CD4-positive, alpha-beta T cell treated with Interleukin-4 for 4 hours (primary cell): ENCODE measurements around the gene ATAD3B.
"Not testable (repeated sequence)": the region's sequence is repeated elsewhere in the genome, so short reads cannot be mapped to it uniquely, and the experiment has no call there.

Experiments used
- DNase-seq: peaks from one replicate; pipeline ENCODE4 v3.0.0-alpha.2; 2020

ATAD3B gene

GRCh38 chr1:1452882-1453281 is 18.7 kb upstream of the ATAD3B start:
- no peak for DNase-seq

GRCh38 chr1:1454286-1455056 is 17.1 kb upstream of the ATAD3B start:
- DNase-seq, result not testable (repeated sequence)

DNA sequence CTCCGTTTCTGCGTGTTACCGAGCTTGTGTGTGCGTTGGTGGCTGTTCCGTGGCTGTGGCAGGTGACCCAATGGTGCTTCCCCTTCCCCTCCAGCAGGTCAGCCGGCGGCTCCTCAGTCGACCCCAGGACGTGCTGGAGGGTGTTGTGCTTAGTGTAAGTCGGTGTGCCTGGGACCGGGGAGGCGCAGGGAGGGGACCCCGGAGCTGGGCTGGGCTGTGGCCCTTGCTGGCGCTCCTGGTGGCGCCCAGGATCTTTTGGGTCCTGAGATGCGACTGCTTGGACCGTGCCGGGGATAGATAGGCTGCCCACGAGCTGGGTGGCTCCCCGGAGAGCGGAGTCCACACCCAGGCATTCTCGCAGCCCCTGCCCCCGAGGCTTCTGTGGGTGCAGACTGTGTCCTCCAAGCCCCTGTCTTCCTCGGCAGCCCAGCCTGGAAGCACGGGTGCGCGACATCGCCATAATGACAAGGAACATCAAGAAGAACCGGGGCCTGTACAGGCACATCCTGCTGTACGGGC is 16.1 kb upstream of the ATAD3B start:
- no peak for DNase-seq

DNA sequence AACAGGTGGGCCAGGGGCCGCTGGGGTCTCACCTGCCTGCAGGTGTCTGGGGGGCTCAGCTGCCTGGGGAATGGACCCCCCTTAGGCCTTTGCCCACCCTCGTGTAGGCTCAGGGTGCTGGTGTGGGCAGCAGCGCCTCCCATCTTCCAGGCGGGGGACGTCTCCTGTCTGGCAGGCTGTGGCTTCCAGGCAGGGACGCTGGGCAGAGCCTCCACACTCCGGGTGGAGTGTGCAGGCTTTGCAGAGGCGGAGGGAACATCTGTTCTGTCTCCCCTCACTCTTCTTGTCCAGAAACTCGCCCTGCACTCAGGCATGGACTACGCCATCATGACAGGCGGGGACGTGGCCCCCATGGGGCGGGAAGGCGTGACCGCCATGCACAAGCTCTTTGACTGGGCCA is 15.6 kb upstream of the ATAD3B start:
- not testable (repeated sequence) for DNase-seq

DNA sequence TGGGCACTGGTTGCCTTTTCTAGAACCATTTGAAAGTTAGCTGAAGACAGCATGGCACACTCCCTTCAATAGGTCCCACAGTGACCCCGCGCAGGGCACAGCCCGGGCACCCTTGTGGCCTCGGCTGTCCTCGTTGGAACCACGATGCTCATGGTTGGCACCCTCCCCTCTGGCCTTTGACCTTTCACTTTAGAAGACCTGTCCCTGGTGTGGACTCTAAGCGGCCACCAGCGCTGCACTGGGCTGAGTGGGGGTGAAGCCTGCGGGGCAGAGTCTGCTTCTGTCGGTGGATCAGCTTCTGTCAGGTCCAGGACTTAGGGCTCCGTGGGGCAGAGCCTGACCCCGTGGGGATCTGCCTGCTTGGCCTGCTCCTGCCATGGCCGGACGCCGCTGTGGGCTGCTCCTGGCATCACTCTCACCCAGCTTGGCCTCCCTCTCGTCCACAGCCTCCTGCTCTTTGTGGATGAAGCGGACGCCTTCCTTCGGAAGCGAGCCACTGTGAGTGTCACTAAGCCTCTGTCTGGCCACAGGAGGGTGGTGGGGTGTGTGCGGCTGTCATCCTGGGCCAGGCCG is 14.8 kb upstream of the ATAD3B start:
- not testable (repeated sequence) for DNase-seq

GRCh38 chr1:1459156-1459555 is 12.4 kb upstream of the ATAD3B start:
- DNase-seq, result not testable (repeated sequence)

- DNase-seq, result not testable (repeated sequence)
Observed at GRCh38 chr1:1459711-1460110, 11.9 kb upstream of the ATAD3B start.

GRCh38 chr1:1460540-1461130 is 10.9 kb upstream of the ATAD3B start:
- DNase-seq, result no peak

DNA sequence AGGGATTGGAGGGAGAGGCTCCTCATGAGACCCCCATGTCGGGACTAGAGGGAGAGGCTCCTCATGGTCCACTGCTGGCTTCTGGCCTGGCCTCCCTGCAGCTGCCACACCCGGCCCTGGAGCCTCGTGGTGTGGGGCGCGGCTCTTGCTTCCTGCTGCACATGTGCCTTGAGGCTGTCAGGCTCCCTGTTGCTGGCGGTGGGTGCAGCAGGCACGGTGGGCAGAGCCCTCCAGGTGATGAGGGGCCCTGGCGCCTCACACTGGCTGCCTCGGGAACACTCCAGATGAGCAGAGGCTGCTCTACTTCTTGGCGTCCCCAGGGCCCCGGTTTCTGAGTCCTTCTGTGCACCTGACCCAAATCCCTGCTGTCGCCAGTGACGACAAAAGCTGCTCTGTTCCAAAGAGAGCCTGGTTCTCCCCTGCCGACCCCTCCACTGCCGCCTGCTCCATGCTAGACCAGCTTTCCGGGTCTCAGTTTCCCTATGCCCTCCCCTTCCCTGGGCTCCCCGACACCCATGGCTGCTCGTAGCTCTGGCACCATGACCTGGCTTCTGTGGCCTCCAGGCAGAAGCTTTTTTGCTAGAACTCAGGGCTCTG is 9.7 kb upstream of the ATAD3B start:
- no peak for DNase-seq

DNA sequence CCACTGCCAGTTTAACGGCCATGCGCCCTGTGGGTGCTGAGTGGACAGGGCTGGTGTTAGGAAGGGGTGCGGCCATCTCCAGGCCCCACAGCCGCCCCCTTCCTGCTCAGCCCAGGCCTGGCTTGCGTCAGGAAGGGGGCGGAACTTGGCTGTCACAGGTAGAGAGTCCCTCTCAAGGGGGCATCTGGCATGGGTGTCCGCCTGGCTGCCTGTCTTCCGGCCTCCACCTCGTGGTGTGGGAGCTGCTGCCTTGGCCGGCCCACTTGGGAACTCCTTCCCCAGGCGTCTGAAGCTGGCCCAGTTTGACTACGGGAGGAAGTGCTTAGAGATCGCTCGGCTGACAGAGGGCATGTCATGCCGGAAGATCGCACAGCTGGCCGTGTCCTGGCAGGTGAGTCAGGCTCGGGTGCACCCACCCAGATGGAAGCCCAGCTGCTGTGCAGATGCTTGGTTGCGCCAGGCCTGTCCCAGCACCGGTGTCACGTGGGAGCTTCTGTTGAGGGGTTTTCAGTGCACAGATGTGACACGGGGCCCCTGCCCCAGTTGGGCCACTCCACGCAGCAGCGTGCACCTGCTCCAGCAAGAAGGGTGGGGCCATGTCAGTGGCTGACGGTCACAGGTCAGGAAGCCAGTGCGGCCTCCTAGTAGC is 9.1 kb upstream of the ATAD3B start:
- peak; percentile 2 for DNase-seq

DNA sequence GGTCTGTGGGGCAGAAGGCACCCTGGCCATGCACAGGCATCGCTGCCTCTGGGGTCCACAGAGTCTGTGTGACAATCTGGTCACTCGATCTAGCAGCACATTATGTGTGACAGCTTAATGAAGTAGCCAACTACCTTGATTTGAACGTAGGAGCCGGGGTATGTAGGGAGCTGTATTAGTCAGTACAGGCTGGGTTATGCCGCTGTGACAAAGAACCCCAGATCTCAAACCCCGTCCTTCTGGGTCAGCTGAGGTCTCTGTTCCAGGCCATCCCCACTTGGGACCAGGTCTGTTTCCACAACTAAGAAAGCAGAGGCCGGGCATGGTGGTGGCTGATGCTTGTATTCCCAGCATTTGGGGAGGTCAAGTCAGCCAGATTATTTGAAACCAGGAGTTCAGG is 8.3 kb upstream of the ATAD3B start:
- no peak for DNase-seq

GRCh38 chr1:1468196-1468985 is 3.2 kb upstream of the ATAD3B start:
- DNase-seq, result not testable (repeated sequence)

GRCh38 chr1:1470626-1471388 is 758 bp upstream of the ATAD3B start:
- peak; percentile 3 for DNase-seq

GRCh38 chr1:1472053-1472876 is 700 bp downstream of the ATAD3B start:
- not testable (repeated sequence) for DNase-seq

DNA sequence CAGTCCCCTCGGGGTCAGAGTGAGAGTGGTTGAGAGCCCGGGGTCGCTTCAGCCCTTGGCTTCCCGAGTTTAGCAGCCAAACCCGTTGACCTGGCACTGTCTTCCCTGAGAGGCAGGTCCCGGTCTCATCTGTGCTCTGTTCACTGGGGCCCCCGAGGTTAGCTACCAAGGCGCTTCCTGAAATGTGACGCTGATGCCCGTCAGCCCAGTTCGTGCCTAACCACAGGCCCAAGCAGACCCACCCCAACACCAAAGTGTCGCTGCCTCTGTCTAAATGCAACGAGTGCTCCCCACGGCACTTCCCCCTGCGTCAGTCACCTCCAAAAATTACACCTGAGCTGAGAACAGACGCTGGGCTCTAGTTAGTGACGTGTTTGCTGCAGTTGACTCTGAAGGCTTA is 4.4 kb downstream of the ATAD3B start:
- DNase-seq, result not testable (repeated sequence)

DNA sequence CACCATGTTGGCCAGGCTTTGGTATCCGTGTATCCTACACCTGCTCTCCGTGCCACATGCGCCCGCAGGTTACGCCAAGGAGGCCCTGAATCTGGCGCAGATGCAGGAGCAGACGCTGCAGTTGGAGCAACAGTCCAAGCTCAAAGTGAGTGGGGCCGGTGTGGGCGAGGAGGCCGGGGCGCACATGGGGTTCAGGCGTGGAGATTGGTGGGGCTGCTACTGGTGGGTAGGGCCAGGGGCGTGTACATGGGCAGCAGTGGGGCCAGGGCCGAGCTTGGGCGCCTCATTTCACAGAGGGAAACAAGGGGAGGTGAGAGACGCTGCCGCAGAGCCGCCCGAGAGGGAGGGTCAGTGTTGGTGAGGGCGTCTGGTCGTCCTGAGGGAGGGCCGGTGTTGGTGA is 5.6 kb downstream of the ATAD3B start:
- DNase-seq, result no peak

DNA sequence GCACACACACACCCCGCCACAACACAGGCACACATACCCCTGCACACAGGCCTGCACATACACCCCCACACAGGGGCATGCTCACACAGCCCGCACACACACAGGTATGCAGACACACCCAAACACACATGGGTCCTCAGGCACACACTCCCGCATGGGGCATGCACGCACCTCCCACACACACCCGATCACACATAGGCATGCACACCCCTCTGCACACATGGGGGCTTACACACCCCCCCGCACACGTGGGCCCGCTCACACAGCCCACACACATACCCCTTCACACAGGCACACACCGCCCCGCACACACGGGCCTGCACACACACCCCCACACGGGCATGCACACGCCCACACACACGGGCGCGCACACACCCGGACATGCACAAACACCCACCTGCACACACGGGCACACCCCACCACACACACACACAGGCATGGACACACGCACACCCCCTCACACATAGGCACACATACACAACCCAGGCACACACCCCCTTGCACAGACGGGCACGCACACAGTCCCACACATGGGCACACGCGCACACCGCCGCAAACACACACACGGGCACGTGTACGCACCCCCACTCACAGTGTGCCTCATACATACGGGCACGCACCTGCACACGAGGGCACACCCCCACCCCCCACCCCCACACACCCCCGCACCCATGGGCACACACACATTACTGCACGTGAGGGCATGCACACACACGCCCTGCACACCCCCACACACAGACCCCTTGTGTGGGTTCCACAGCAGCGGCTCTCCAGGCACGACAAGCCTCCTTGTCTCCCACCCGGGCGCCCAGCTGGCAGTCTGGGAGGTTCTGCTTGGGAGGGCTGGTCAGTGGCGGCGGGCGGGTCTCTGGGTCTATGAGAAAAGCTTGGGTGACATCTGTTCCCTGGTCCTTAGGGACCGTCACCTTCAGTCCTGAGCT is 8.3 kb downstream of the ATAD3B start:
- no peak for DNase-seq

DNA sequence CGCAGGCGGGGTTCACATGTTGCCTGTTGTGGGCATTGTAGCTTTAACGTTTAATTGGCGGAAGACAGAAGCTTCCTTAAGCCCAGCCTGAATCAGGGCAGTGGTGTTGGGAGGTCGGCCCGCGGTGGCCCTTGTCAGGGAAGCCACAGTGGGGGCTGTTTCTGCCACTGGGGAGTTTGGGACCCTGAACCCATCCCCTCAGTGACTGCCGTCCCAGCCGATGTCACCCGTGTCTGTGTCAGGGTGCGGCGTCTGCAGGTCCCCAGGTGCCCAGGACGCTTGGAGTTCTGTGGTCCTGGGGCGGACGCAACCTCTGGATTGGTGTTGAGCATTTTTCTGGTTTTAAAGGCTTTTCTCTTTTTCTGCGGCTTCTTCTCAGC is 8.9 kb downstream of the ATAD3B start:
- not testable (repeated sequence) for DNase-seq

- DNase-seq, result not testable (repeated sequence)
Observed at GRCh38 chr1:1481811-1482210, 10.2 kb downstream of the ATAD3B start.
